ENCODE data around the gene SHISA9.

GRCh38 chr16:13081825-13082331 is 180.5 kb downstream of the SHISA9 start:
- TF ChIP-seq FOXM1 (IDR thresholded peaks at IDR 0.05; ENCODE audit: low read depth) (no peak), CTCF (IDR thresholded peaks at IDR 0.05) (no peak), EP300 (IDR thresholded peaks at IDR 0.05; ENCODE audit: borderline replicate concordance in 1 of 2, low read depth in 1 of 2, low read length in 1 of 2) (no peak), MAX (IDR thresholded peaks at IDR 0.05; ENCODE audit: low read depth) (no peak), NRF1 (IDR thresholded peaks at IDR 0.05; ENCODE audit: low read depth, low read length) (no peak), TEAD4 (IDR thresholded peaks at IDR 0.05; ENCODE audit: borderline replicate concordance, insufficient read depth) (no peak), RFX5 (IDR thresholded peaks at IDR 0.05; ENCODE audit: low read length) (no peak), RAD21 (IDR thresholded peaks at IDR 0.05; ENCODE audit: low read length) (no peak), FOXJ3 (CRISPR knock-in tag; IDR thresholded peaks at IDR 0.05) (no peak), SMC3 (IDR thresholded peaks at IDR 0.05; ENCODE audit: low read depth, low read length) (no peak), GABPA (IDR thresholded peaks at IDR 0.05; ENCODE audit: low read depth) (no peak), TAF1 (IDR thresholded peaks at IDR 0.05; ENCODE audit: borderline replicate concordance, low read depth, low read length) (no peak)

All from SK-N-SH (cell line).